GM19035 (cell line): ENCODE results near the gene ENTHD1.
"Not testable (repeated sequence)": the region's sequence is repeated elsewhere in the genome, so short reads cannot be mapped to it uniquely, and the experiment has no call there.

Experiments used
- ATAC-seq: cut with Tn5 transposase; IDR thresholded peaks from one replicate; pipeline ENCODE4 v1.9.1; 2021; ENCODE audit not compliant: unreplicated experiment

The ENTHD1 gene

DNA sequence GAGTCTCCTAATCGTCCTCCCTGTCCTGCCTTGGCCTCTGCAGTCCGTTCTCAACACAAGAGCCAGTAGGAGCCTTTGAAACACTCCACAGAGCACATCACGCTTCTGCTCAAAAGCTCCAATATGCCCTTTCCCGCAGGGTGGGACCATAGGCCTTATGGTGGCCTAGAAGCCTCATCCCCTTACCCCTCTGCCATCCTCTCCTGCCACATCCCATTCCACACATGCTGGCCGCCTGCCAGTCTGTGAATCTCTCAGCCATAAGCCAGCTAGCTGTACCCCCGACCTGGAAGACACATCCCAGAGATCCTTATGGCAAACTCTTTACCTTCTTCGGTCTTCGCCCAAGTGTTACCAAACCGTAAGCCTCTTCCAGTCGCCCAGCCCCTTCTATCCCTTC, 157.8 kb downstream of the ENTHD1 start:
- no peak for ATAC-seq

DNA sequence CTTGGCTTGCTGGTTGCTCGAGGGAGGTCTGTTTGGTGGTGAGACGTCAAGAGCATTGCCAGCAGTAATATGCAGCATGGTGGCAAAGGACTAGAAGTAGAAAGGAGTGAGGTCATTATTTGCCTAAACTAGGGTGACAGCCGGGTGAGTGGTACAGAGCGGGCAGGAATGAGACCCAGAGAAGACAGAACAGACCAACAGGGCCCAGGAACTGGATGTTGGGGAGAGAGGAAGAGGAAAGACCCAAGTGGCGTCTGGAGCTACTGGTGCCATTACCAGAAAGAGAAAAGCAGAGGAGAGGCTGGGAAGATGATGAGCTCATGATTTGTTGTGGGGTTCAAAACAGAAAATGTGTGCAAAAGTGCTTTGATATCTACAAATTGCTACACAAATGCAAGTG, 158.7 kb downstream of the ENTHD1 start:
- no peak for ATAC-seq

GRCh38 chr22:39734046-39734445, 159.5 kb downstream of the ENTHD1 start:
- not testable (repeated sequence) for ATAC-seq

DNA sequence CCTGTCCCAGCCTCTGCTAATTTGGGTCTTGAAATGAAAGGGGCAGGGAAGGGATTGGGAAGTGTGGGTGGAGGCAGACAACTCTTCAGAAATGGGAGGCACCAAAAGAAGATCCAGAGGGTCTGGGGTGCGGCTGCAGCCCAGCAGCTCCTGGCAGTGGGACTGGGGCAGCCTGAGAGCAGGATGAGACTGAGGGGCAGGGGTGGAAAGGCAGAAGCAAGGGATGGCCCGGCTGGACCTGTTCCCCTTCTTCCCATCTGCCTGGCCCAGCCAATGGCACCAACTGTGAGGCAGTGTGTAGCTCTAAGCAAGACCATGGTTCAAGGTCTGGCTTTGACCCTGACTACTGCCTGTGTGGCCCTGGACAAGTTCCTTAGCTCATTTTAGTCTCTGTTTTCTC, 160.4 kb downstream of the ENTHD1 start:
- ATAC-seq: no peak

GRCh38 chr22:39732625-39733024, 160.9 kb downstream of the ENTHD1 start:
- ATAC-seq: no peak

DNA sequence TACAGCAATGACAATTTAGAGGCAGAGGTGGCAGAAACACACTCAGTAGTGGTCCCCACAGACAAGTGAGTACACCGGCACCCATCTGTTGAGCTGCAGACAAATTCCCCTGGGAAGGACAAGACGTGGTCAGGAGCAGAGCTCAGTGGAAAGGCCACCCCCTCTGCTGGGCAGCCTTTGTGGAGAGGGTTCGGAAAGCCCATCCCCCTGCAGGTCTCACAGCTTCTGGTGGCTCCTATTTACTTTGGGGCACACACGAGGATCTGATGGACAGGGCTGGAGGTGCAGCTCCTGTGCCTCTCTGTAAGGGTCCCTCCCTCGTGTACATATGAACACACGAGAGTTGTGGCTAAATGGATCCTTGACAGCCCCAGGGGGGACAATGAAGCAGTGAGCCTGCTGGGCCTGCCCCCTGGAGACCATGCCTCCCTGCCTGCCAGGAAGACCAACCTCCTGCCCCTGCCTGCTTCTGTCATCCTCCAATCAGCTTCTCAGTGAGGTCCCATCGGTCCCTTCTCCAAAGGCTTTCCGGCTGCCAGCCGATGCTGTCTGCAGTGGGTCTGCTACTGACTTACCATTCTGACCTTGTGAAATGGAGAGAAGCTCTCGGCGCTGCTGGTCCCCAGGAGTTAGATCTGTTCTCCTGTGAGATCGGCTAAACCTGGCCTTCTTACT, 161.5 kb downstream of the ENTHD1 start:
- ATAC-seq: no peak

DNA sequence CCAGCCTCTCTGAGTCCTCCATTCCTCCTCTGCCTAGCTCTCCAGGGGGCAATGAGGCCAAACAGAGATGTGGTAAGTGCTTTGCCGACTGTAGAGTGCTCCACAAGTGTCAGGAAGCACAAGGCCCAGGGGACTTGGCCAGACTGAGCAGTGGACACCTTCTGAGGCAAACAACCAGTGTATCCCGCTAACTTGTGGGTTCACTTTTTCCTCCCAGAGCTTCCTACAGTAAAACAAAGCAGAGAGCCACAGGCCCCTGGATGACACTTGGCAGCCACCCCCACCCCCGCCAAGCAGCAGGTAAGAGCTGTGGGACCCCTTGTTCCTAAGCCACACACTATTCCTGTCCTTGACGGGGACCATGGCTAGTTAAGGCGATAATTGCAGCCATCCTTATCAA, 162.1 kb downstream of the ENTHD1 start:
- no peak for ATAC-seq

GRCh38 chr22:39729141-39729934, 164.2 kb downstream of the ENTHD1 start:
- no peak for ATAC-seq

GRCh38 chr22:39728236-39728860, 165.2 kb downstream of the ENTHD1 start:
- no peak for ATAC-seq

GRCh38 chr22:39727541-39727940, 166.0 kb downstream of the ENTHD1 start:
- ATAC-seq: no peak

- ATAC-seq: no peak
Measured at GRCh38 chr22:39725351-39726035, 168.1 kb downstream of the ENTHD1 start.

DNA sequence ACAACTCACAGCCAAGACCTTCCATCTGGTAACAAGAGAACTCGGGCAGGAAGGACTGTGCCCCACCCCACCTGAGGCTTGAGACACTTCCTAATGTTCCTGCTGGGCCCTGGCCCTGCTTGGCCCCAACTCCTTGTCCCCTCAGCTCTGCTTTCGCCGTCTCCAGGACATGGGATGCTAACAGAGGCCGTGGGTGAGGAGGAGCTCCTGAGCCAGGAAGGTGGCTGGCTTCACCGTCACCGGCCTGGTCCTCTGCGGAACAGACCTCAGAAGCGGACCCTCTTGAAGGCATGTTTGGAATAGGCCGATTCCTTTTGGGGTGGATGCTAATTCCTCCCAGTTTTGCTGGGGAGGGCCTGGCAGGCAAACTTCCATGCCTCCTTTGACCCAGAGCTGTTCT, 168.7 kb downstream of the ENTHD1 start:
- no peak for ATAC-seq

DNA sequence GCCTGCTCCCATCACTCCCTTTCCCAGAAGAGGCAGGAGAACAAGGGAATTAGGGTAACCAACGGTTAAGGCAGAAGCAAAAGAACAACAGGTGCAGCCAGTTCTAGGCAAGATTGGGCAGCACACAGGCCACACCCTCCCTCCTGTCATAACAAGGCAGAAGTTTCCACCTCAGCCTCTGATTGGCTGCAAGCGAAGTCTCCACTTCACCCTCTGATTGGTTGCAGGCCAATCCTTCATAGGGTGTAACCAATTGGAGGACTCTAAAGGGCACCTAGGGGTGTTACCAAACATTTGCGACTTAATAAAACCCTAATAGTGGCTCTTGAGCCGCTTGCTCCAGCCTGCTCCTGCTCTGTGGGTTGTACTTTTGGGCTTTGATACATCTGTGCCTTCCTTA, 169.2 kb downstream of the ENTHD1 start:
- no peak for ATAC-seq

- no peak for ATAC-seq
Measured at GRCh38 chr22:39723899-39724351, 169.6 kb downstream of the ENTHD1 start.

DNA sequence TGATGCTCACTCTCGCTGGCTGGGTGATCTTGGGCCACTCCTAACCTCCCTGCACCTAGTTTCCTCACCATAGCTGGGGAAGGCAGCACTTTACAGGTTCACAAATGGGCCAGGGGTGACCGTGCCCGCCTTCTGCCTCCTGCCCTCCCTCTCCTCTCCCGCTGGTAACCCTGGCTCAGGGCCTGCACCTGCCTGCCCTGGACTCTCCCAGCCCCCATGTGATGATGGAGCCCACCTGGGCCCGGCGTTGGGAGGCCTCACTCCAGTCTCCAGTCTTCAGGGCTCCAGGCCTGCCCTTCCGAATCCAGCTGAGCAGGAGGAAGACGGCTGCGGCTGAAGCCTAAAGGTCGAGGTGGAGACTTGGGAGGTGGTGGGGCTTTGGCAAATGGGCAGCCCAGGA, 170.1 kb downstream of the ENTHD1 start:
- ATAC-seq: no peak

DNA sequence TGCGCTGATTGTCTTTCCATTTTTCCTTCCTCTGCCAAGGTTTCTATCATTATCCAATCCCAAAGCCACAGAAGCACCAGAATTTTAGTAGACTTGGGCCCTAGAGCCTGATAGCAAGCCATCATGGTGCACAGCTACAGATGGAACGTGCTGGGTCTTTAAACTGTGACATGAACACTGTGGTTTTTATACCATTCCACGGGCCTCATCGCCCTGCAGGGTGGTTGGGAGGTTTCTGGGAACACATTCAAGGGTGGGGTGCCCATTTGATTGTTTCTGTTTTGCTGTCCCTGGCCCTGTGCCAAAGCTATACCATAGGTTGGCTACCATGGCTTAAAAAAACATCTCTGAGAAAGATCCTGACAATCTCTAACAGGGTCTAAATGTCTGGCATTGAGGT, 171.1 kb downstream of the ENTHD1 start:
- no peak for ATAC-seq

DNA sequence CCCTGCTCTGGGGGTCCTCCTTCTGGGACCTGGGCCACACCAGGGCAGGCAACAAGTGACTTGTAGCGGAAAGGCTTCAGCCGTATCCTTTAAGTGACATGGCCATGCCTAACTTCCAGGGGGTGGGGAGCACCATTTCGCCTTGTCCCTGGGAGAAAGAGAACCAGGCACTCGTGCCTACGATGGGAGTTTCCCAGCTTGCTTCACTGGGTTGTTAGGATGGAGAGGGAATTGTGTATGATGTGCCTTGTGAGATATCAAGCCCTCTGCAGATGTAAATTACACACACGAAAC, 171.6 kb downstream of the ENTHD1 start:
- no peak for ATAC-seq

GRCh38 chr22:39721206-39722031, 172.1 kb downstream of the ENTHD1 start:
- no peak for ATAC-seq

- no peak for ATAC-seq
Measured at GRCh38 chr22:39719559-39720450, 173.8 kb downstream of the ENTHD1 start.
